GM23248 (cell line): ENCODE measurements around the gene PLEKHJ1. TPM values are rescaled to one million over a fixed set of nuclear protein-coding genes. Genes with fewer than 3 reads are reported as not detected.

ENCODE experiments used
- DNase-seq: peaks from one replicate; pipeline ENCODE4 v3.0.0-alpha.2; 2015
- H2AFZ ChIP-seq: fragments of 200-600 bp; sonication (generic); 2 replicates; pipeline ENCODE4 v1.6.1; 2016; ENCODE audit warnings: antibody characterized with exemption
- H3F3A ChIP-seq: fragments of 200-600 bp; sonication (generic); 2 replicates; pipeline ENCODE4 v1.6.1; 2016; ENCODE audit warnings: mild to moderate bottlenecking, antibody characterized with exemption, mixed run types; ENCODE audit not compliant: insufficient read depth
- H3K27ac ChIP-seq: fragments of 200-600 bp; sonication (generic); 2 replicates; pipeline ENCODE4 v1.5.1; 2016; ENCODE audit warnings: mild to moderate bottlenecking
- H3K27me3 ChIP-seq: fragments of 200-600 bp; sonication (generic); replicated peaks from 2 replicates; pipeline ENCODE4 v1.6.1; 2016; ENCODE audit warnings: mild to moderate bottlenecking; ENCODE audit not compliant: insufficient read depth
- H3K36me3 ChIP-seq: fragments of 200-600 bp; sonication (generic); 2 replicates; pipeline ENCODE4 v1.6.1; 2016; ENCODE audit warnings: low read depth, mild to moderate bottlenecking
- H3K4me1 ChIP-seq: fragments of 200-600 bp; sonication (generic); 2 replicates; pipeline ENCODE4 v1.6.1; 2016; ENCODE audit warnings: mild to moderate bottlenecking; ENCODE audit not compliant: insufficient read depth
- H3K4me2 ChIP-seq: fragments of 200-600 bp; sonication (generic); one replicate; pipeline ENCODE4 v1.6.1; 2016; ENCODE audit warnings: mild to moderate bottlenecking; ENCODE audit not compliant: unreplicated experiment
- H3K4me3 ChIP-seq: fragments of 200-600 bp; sonication (generic); 2 replicates; pipeline ENCODE4 v1.5.1; 2016; ENCODE audit warnings: mild to moderate bottlenecking
- H3K79me2 ChIP-seq: fragments of 200-600 bp; sonication (generic); 2 replicates; pipeline ENCODE4 v1.6.1; 2016; ENCODE audit warnings: mild to moderate bottlenecking; ENCODE audit not compliant: insufficient read depth
- H3K9ac ChIP-seq: fragments of 200-600 bp; sonication (generic); 2 replicates; pipeline ENCODE4 v1.6.1; 2016; ENCODE audit warnings: mild to moderate bottlenecking
- H3K9me2 ChIP-seq: fragments of 200-600 bp; sonication (generic); 2 replicates; pipeline ENCODE4 v1.6.1; 2016; ENCODE audit warnings: mixed run types, mild to moderate bottlenecking, moderate library complexity; ENCODE audit not compliant: insufficient read depth
- H3K9me3 ChIP-seq: fragments of 200-600 bp; sonication (generic); one replicate; pipeline ENCODE4 v1.6.1; 2017; ENCODE audit warnings: low read depth
- H4K20me1 ChIP-seq: fragments of 200-600 bp; sonication (generic); 2 replicates; pipeline ENCODE4 v1.6.0; 2016; ENCODE audit not compliant: insufficient read depth
- EZH2 ChIP-seq: fragments of 200-600 bp; sonication (generic); IDR thresholded peaks from 2 replicates; pipeline ENCODE4 v1.6.1; 2018; ENCODE audit warnings: antibody characterized with exemption, mild to moderate bottlenecking; ENCODE audit not compliant: insufficient read depth, poor library complexity, severe bottlenecking
- EZH2phosphoT487 ChIP-seq: fragments of 200-600 bp; sonication (generic); IDR thresholded peaks from 2 replicates; pipeline ENCODE4 v1.6.1; 2018; ENCODE audit warnings: antibody characterized with exemption, moderate library complexity, mild to moderate bottlenecking, low read depth; ENCODE audit not compliant: insufficient read depth
- whole genome bisulfite sequencing, 2 experiments: methylation state at CpG; one replicate each; pipeline ENCODE4 v1.1.6; 2015 to 2017; ENCODE audit warnings: low lambda C conversion rate in 2 of 2, low coverage in 1 of 2; ENCODE audit errors: missing lambda C conversion rate in 2 of 2; 5-methylcytosine and 5-hydroxymethylcytosine counted together
- in situ Hi-C: fragments of 300-500 bp; cut with MboI; formaldehyde crosslinking; loops from 2 replicates; pipeline ENCODE4 v1.15.0; 2020
- polyA plus RNA-seq: library from polyadenylated mRNA; unstranded; fragments of >200 nt; fragmentation: Nextera tagmentation; extraction: Ambion mirVana; gene quantifications from 2 replicates; pipeline ENCODE4 v1.2.1, GENCODE V29; 2016
- total RNA-seq: library from RNA; depleted of rRNA; stranded (reverse); fragments of >200 nt; shearing (Covaris generic); gene quantifications from 2 replicates; pipeline ENCODE4 v1.2.3, GENCODE V29; 2014

PLEKHJ1 gene
- total and polyA plus RNA-seq, 2 experiments from 2014 or later = 62.3 to 68.3 TPM

GRCh38 chr19:2275588-2276428 is 39.7 kb upstream of the PLEKHJ1 start:
- in situ Hi-C loops = no loop called here
- peaks cover 15% of the 10 kb centered on the region for H4K20me1 ChIP-seq
- DNase-seq = no peak

GRCh38 chr19:2274931-2275535 is 38.9 kb upstream of the PLEKHJ1 start:
- TF ChIP-seq EZH2 (no peak), EZH2phosphoT487 (no peak)
- Histone ChIP-seq H3K27me3 (no peaks in the 10 kb centered on the region), H3K9ac (no peak overlapping the region), H3K4me1 (peaks cover 12% of the 10 kb centered on the region), H3K4me2 (no peak overlapping the region), H3K9me2 (no peaks in the 10 kb centered on the region), H3K9me3 (no peaks in the 10 kb centered on the region), H3K27ac (peak overlapping the region; percentile 7; the same call in 1 of the 2 replicates), H3K79me2 (peaks cover 55% of the 10 kb centered on the region), H3K4me3 (no peak overlapping the region), H4K20me1 (peaks cover 15% of the 10 kb centered on the region), H3F3A (peaks cover 6% of the 10 kb centered on the region), H2AFZ (no peak overlapping the region), H3K36me3 (no peaks in the 10 kb centered on the region; the same call in 1 of the 2 replicates)
- in situ Hi-C loops = no loop called here
- WGBS, 2 experiments = 58 to 70% methylated on average over 11 to 16 of the region's 16 CpGs
- peak; percentile 84 for DNase-seq

More at GRCh38 chr19:2275588-2276428, 39.7 kb upstream of the PLEKHJ1 start:
- Histone ChIP-seq H3K4me3 (no peak overlapping the region), H3F3A (peaks cover 6% of the 10 kb centered on the region), H3K4me2 (no peak overlapping the region), H3K9me2 (no peaks in the 10 kb centered on the region), H3K27me3 (no peaks in the 10 kb centered on the region), H3K79me2 (peaks cover 49% of the 10 kb centered on the region), H3K4me1 (peaks cover 12% of the 10 kb centered on the region), H2AFZ (no peak overlapping the region), H3K27ac (no peak overlapping the region), H3K9me3 (no peaks in the 10 kb centered on the region), H3K36me3 (no peaks in the 10 kb centered on the region; the same call in 1 of the 2 replicates), H3K9ac (no peak overlapping the region)
- TF ChIP-seq EZH2 = no peak
- TF ChIP-seq EZH2phosphoT487 = no peak
- WGBS, 2 experiments = 95 to 97% methylated on average over 41 to 74 of the region's 74 CpGs

- Histone ChIP-seq H3K9me3 (no peaks in the 10 kb centered on the region), H3K27me3 (no peaks in the 10 kb centered on the region), H3K36me3 (no peaks in the 10 kb centered on the region; the same call in 1 of the 2 replicates), H3K4me3 (peak overlapping the region; percentile 92), H3K4me1 (peaks cover 12% of the 10 kb centered on the region), H3K4me2 (no peak overlapping the region), H3K79me2 (peaks cover 62% of the 10 kb centered on the region), H2AFZ (no peak overlapping the region), H3K9ac (peak overlapping the region; percentile 60), H3F3A (peaks cover 6% of the 10 kb centered on the region), H3K9me2 (no peaks in the 10 kb centered on the region), H3K27ac (peak overlapping the region; percentile 49), H4K20me1 (peaks cover 15% of the 10 kb centered on the region)
- TF ChIP-seq EZH2 (no peak), EZH2phosphoT487 (no peak)
- peak; percentile 51 for DNase-seq
- 70 to 72% methylated on average over 8 to 9 of the region's 9 CpGs for WGBS, 2 experiments
- in situ Hi-C loops = no loop called here
Observed at GRCh38 chr19:2274185-2274711, 38.1 kb upstream of the PLEKHJ1 start.

- WGBS, 2 experiments = 9 to 19% methylated on average over 32 to 45 of the region's 45 CpGs
- Histone ChIP-seq H4K20me1 (peaks cover 15% of the 10 kb centered on the region), H3K9me3 (no peaks in the 10 kb centered on the region), H3F3A (peaks cover 6% of the 10 kb centered on the region), H3K9ac (peak overlapping the region; percentile 60), H3K4me1 (peaks cover 13% of the 10 kb centered on the region), H3K4me3 (peak overlapping the region; percentile 92), H3K9me2 (no peaks in the 10 kb centered on the region), H3K4me2 (peak overlapping the region; percentile 91), H3K27me3 (no peaks in the 10 kb centered on the region), H3K27ac (peak overlapping the region; percentile 49), H3K79me2 (peaks cover 66% of the 10 kb centered on the region), H3K36me3 (no peaks in the 10 kb centered on the region; the same call in 1 of the 2 replicates), H2AFZ (no peak overlapping the region)
- TF ChIP-seq EZH2 (no peak), EZH2phosphoT487 (no peak)
- in situ Hi-C loops = no loop called here
- DNase-seq = peak; percentile 77
Observed at GRCh38 chr19:2273356-2274184, 37.4 kb upstream of the PLEKHJ1 start.
